HG03439 (cell line): ENCODE data around the gene MDFI.

Experiments used
- ATAC-seq: cut with Tn5 transposase; IDR thresholded peaks from one replicate; pipeline ENCODE4 v1.9.1; 2021; ENCODE audit warnings: mild to moderate bottlenecking, moderate library complexity; ENCODE audit not compliant: unreplicated experiment

The MDFI gene

DNA sequence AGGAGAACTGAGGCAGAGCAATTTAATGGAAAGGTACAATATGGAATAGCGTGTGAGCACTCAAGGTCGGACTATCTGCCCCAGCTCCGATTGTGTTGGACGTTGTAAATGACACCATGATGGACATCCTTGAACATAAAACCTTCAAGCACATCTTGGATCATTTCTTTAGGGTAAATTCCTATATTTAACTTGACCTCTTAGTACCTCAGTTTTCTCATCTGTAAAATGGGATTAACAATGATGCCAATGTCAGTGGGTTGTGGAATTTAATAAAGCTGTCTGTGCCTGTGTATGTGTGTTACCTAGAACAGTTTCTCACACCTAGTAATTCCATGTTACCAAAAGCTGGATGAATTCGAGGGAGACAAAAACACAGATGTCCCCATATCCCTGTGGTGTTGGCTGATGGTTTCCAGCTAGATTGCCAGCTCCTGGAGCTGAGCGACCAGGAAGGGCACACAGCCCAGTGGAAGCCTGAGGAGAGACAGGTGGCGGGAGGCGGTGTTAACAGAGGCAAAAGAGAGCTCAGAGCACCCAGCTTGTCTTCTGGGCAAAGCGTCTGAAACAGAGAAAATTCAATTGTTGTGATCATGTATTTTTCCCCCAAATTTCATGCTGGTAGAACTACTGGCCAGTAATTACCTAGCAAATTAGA, 32.6 kb downstream of the MDFI start:
- no peak for ATAC-seq

DNA sequence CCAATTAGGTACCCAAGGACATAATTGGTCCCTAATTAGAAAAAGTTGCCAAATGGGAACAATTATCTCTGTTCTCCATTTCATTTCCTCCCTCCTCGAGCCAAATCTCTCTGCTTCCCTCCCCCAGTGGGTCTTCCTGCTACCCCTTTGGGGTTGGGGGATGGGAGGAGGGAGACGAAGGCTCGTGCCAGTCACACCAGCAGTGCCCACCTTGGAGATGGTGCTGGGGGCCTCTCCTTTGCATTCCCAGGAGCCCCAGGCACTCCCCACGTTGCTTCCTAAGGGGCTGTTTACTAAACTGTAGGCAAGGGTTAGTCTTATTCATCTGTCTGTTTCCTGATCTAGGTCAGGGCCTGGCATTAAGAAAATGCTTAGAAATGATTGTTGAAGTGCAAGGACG, 33.1 kb downstream of the MDFI start:
- ATAC-seq, result no peak

DNA sequence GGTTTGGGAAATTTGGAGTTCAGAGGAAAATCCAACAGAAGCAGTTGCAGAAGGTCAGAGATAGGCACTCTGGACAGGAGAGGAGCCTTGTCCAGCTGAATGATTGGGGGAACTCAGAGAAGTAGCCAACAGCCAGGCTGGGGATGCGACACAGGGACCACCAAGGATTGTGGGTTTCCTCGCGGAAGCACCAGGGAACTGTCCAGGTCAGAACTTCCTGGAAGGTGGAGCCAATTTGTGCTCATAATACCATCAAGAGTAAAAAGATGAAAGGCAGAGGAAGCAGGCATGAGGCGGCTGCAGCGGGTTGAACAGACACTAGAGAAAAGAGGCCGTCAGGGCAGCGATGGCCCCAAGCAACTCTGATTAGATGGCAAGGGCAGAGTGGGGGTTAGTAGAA, 33.7 kb downstream of the MDFI start:
- no peak for ATAC-seq

DNA sequence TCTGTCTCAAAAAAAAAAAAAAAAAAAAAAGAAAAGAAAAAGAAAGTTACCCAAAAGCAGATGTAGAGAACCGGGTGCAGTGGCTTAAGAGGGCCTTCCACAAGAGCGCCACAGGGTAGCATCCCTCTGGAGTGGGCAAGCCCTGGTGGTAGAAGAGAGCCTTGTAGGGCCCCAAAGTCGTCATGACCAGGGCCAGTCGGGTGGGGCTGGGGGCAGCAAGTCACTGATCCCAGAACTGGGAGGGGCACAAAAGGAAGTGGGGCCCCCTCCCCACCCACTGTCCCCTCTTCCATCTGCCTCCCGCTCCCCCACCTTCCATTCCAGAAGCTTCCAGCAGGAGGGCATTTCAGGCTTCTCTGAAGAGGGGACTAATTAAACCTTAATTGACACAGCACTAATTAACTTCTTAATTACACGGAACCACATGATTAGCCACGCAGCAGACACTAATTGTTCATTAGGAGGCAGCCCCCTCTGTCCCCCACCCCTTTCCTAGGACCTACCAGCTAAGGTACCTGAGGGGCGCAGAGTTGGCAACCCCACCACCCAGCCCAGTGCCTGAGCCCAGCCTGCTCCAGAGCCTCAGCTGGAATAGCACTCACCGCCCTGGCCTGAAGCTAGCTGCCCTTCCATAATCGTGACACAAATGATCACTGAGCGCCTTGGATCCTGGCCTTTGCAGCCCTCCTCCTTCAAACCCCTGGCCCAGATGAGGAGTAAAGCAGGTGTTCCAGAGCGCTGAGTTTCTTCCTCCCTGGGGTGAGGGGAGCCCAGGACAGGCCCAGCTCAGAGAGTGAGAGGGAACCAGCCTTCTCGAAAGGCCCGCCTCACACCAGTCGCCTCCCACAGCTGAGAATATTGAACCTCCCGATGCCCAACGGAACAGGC, 34.8 kb downstream of the MDFI start:
- ATAC-seq, result no peak

DNA sequence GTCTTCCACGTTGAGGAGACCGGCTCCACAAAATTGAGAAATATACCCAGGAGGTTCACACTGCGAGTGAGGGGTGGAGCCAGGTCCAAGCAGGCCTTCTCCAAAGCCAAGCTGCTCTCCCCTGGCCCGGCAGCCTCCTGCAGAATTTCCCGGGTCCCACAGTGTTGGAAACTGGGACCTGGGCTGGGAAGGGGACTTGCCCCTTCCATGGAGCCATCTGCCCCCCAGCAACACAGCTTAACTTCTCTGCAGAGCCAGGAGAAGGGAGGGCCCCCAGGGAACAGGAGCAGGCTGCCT, 35.4 kb downstream of the MDFI start:
- no peak for ATAC-seq

DNA sequence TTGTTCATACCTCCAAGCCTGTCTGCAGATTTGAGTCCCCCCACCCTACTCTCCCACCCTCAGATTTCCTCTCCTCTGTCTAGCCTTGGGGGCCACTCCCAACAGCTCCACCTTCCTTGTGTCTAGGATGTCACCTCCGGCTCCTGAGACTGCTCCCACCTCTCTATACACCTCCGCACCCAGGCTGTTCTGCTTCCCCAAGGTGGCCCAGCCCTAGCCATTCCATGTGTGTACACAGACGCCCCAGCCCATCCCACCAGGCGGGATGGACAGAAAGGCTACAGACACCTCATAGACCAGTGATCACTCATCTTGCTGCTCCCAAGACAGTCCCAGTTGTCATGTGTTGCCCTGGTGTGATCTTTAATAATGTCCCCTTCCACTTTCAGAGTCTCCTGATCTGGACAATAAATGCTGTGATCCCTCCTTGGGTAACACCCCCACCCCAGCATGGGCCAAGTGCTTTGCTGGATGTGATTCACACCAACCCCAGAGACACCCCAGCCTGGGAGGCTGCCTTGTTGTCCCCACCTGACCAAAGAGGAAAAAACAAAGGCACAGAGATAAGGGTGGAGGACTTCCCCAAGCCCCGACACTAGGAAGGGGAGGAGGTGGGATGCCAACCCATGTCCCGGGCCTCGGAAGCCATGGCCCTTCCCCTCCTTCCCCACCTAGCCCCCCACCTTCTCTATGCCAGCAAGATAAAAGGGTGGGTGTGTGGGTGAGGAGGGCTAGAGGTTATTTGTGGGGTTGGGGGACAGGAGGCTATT, 36.1 kb downstream of the MDFI start:
- no peak for ATAC-seq

DNA sequence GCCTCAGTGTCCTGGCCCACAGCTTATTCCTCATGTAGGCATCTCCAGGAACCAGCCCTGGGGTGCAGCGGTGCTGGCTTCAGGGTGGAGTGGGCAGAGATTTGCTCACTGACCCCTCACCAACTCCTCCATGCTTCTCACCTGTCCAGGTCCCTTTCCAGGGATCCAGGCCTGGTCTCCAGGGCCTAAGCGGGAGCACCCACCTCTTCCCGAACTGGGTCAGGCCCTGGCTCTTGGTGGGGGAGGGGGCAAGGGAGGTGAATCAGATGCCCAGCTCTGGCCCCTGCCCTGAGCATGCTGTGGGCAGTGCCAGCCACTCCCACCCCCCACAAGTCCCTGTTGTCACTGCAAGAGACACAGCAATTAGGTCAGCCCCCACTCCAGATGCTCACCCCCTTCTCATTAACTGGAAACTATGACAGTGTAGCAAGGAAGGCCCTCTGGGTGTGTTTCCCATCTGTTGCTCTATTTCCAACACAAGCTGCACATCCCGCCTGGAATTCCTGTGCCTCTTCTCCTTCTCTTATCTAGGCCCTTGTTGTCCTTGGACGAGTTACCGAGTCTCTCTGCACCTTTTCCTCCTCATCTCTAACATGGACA, 37.0 kb downstream of the MDFI start:
- no peak for ATAC-seq

DNA sequence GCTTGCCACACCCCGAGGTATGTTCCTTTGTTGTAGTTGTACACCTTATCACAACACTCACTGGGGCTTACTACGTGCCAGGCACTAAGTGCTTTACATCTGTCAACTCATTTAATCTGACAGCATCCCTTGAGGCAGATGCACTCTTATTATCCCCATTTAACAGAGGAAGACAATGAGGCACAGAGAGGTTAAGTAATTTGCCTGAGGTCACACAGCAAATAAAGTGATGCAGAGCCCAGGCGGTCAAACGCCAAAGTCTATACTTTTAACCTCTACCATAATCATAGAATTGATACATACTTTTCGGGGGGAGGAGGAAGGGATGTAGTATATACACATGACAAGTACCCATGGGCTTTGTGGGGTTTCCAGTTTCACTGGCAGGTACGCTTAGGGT, 37.7 kb downstream of the MDFI start:
- no peak for ATAC-seq

DNA sequence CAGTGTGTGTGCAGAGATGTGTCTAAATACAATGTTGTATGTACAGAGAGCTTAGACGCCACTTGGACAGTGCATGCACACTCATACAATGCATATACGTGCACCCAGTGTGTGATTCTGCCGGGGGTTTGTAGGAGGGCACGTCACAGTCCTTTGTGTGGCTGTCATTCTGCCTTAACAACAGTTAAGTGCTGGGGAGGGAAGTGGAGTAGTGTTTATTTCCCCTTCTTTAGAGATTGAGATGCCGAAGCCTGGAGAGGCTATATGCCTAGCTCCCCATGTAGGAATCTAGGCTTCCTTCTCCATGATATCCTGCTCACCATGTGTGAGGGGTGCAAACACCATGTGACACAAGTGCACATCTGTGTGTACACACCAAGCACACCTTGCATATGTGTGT, 38.2 kb downstream of the MDFI start:
- ATAC-seq, result no peak

DNA sequence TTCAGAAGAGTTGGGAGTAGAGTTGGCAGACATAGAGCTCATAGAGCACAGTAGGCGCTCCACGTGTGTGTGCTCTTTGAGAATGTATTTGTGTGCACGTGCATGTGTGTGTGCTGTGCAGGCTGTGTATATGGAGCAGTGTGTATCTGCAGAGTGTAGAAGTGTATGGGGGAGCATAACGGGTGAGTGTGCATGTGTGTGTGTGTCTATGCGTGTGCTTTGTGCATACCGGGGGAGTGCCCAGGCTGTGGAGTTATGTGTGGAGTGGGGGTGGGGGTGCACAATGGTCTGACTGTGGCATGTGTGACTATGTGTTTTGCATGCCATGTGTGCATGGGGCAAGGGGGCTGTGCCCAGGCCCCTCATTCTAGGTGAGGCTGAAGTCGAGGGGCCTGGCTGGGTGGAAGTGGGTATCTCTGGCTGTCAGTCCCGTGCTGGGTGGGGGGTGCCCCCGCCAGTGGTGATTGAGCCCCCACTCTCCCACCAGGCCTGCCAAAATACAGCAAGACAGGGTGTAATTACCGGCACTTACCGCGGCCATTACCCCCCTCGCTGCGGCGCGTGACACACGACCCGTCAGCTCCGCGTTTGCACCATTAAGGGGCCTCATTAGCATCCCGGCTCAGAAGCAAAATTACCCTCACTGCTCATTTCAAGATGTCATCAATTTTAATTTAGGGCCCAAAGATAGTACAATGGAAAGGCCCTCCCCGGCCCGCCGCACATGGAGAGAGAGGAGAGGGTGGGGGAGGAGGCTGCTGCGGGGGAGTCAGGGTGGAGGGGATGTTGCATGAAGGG, 39.1 kb downstream of the MDFI start:
- ATAC-seq, result no peak

DNA sequence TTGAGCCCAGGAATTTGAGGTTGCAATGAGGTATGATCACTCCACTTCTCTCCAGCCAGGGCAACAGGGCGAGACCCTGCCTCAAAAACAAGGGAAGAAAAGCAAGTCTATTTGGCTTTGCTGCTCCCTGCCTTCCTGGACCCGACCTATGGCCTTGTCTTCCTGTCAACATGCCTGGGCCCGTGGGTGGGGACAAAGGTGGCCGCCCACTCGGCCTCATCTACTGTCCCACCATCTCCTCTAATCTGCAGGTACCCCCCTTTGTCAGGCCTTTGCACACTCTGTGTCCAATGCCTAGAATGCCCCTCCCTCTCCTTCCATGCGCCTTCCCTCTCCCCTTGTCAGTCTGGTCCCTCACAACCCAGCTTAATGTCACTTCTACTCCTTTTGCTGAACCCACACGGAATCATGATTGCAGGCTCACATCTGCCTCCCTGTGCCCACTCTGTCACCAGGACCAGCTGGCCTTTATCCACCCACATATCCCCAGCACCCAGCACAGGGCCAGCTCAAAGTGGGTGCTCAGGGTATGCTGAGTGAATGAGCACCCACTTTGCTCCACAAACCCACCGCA, 40.3 kb downstream of the MDFI start:
- no peak for ATAC-seq

DNA sequence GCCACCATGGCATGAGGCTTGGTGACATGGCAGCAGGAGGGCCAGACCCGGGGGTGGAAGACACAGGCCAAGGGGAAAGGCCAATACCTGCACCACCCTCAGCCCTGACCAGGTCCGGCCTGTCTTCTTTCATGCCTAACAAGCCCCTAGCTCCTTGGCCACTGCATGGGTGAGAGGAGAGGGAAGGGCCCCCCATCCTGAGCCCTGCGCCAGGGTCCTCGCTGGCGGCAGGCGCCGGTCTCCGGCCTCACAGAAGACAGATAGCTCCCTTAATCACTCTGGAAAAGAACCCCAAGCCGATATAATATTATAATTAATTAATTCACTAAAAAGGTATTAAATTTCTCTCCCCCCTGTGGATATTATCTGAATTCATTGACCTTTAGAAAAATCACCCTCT, 41.4 kb downstream of the MDFI start:
- no peak for ATAC-seq

DNA sequence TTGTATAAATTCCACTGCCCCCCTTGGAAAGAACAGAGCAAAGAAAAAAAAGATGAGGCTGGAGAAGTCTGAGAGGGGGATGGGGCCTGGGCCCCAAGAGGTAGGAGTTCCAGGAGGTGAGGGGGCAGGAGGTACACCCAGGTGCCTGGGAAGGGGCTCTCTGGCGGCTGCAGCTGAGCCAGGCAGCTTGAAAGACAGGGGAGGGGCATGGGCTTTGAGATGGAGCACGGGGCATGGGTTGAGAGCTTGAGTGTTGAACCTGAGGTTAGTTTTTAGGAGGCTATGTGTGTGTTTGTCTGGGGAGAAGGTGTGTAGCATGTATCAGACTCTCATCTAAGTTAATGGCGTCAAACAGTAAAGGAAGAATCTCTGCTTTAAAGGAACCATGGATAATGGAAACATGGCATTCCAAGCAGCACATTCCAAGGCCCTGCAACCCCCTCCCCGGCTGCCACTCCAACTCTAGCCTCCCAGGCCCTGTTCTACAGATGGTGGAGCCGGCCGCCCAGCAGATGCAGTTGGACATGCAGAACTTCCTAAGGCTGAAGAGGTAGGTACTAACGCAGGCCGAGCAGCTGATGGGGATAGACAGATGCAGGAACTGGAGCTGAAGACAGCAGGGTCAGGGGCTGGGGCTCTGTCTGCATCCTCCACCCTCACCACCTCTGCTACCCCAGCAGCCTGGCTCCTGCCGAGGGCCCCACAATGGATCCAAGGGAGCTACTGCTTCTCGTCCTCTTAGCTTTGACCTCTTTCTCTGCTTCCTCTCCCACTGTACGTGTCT, 42.1 kb downstream of the MDFI start:
- no peak for ATAC-seq

DNA sequence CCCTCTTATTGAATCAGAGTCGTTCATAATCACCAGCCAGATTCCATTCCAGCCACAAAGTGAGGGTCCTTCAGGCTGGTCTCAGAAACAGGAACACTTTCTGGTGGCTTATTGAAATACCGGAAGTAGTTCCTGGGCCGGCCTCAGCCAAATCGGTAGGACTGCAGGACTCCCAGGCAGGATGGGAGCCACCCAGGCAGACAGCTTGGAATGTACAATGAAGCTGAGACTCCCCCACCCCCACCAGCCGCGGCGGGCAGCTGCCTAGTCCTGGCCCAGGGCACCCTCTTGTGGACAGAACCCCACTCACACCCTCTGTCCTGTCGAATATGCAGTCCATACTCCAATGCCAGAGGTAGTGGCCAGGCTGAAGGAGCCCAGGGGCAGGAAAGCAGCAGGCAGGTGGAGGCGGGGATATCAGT, 43.8 kb downstream of the MDFI start:
- ATAC-seq, result no peak

DNA sequence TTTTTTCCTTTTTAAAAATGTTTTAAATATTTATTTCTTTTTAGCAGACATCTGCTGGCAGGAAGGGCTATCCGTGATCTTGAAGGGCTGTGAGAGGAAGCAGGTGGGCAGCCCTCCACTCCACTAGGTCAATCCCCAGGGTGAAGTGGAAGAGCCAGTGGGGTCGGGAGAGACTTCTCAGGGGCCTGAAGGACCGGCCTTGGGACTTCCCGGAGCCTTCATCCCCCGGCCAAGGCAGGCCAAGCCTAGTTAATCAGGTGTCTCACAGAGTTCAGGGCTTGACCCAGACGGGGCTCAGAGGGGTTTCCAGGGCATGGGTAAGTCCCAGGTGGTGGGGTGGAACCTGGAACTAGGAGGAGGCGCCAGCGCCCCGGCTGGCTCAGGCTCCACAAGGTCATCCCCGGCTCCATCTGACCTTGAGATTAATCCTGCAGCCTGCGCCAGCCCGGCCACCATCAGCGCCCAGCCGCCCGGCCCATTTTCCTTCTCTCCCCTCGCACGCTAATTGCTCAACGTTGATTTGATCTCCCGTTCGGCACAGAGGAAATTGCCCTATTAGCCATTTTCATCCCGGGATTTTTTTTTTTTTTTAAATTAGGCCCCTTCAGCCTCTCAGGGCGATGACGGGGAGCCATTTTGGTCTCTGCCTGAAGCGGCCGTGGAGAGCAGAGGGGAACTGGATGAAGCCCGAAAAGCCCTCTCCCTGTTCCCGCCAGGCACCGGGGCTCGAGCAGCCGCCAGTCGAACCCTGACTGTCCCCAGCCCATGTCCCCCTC, 44.4 kb downstream of the MDFI start:
- ATAC-seq, result no peak

DNA sequence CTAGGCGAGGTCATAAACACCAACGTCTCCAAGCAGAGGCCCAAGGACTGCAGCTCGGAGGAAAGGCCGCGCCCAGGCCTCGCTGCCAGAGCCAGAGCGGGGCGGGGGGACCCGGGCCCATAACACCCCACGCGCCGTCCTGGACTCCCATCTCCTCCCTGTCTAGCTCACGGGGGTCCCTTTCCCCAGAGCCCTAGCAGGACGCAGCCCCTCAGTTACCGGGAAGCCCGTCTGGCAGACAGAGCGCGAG, 44.9 kb downstream of the MDFI start:
- no peak for ATAC-seq

DNA sequence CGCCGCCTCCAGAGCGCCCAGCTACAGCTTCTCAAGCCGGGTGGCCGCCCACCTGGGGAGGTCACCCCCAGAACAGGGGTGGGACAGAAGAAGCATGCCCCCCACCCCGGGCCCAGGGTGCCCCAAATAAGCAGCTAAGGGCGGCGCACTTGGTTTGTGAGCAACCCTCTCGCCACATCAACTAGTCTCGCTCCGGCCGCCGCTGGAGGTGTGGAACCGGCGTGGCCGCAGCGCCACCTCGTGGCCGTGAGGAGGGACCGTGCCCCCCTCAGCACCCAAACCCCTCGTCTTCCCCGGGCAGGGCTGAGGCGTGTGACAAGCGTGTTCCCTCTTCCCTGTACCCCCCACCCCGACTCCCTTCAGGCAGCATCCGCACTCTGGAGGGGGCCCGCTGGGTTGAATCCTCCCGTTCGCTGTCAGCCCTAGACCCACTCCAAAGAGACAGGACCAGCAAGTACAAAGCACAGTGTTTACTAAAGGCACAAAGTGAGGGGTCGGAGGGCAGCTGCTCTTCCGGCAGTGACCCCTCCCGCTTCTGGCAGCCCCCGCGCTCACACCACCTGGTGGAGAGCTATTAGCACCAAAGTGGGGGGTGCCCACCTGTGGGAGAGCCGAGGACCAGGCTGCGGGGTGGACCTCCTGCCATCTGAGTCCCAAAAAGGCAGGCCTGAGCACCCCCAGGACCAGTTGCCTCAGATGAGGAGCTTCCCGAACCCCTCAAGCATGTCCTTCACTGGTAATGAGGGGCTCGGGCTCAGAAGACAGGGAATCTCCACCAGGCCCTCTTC, 45.4 kb downstream of the MDFI start:
- no peak for ATAC-seq
